ENCODE data around the gene SYAP1. TPM values are rescaled to one million over a fixed set of nuclear protein-coding genes. Genes with fewer than 3 reads are reported as not detected.

Gene SYAP1
- total and polyA plus RNA-seq, 2 of the 8 experiments (the other 6 are each of a cell fraction or from before 2014, with no cell fraction given), result 2.9 to 20.3 TPM

DNA sequence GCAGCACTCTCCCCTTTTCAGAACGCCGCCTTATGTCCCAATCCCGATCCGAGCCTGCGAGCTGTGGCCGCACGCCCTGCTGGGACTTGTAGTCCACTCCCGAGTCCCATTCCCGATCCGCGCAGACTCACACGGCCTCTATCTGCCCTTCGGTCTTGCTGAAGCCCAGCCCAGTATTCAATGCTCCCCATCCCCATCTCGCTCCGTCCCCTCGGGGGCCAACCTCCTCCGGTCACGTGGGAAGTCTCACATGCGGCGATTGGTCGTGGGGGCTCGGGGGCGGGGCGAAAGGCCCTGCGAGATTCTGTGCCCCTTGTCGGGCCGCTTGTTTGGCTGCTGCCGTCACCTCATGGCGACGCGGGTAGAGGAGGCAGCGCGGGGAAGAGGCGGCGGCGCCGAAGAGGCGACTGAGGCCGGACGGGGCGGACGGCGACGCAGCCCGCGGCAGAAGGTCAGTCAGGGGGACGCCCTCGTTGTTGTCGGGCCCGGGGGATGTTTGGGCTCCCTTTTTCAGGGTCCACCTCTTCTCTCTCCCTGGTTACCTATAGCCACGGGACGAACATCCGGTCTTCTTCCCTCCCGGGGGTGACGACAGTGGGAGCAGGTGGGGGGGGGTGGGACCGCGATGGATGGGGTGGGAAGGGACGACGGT, 66.9 kb downstream of the SYAP1 start, which contains the start of gene TXLNG (continued):
- TF ChIP-seq, protein P1, sequence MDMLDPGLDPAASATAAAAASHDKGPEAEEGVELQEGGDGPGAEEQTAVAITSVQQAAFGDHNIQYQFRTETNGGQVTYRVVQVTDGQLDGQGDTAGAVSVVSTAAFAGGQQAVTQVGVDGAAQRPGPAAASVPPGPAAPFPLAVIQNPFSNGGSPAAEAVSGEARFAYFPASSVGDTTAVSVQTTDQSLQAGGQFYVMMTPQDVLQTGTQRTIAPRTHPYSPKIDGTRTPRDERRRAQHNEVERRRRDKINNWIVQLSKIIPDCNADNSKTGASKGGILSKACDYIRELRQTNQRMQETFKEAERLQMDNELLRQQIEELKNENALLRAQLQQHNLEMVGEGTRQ (IDR thresholded peaks at IDR 0.05; ENCODE audit: low read length), result peak; percentile 85
- TF ChIP-seq NRF1 (IDR thresholded peaks at IDR 0.05; ENCODE audit: low read depth, low read length) (peak; percentile 4; the same call in 1 of the 2 replicates), KDM4A (IDR thresholded peaks at IDR 0.05; ENCODE audit: low read depth, low read length, severe bottlenecking) (peak; percentile 56), CEBPB (IDR thresholded peaks at IDR 0.05; ENCODE audit: low read depth, low read length) (peak; percentile 43), EP300 (IDR thresholded peaks at IDR 0.05; ENCODE audit: borderline replicate concordance in 1 of 2, low read depth in 2 of 2, low read length in 2 of 2) (no peak), JUND (IDR thresholded peaks at IDR 0.05; ENCODE audit: low read length) (no peak), CTBP2 (IDR thresholded peaks at IDR 0.05; ENCODE audit: borderline replicate concordance, insufficient read depth, insufficient read length, low read length) (no peak), POLR2A (IDR thresholded peaks at IDR 0.05; ENCODE audit: control extremely low read depth in 1 of 2, low read depth in 2 of 2, low read length in 2 of 2) (peak; percentile 47 to 79), EZH2 (IDR thresholded peaks at IDR 0.05; ENCODE audit: low read depth, low read length, severe bottlenecking) (no peak), RFX5 (IDR thresholded peaks at IDR 0.05; ENCODE audit: borderline replicate concordance, low read depth, low read length) (no peak), CHD2 (IDR thresholded peaks at IDR 0.05; ENCODE audit: low read length) (no peak), FOSL1 (IDR thresholded peaks at IDR 0.05; ENCODE audit: insufficient read depth, low read depth, low read length) (no peak), TBP (IDR thresholded peaks at IDR 0.05; ENCODE audit: low read depth, low read length) (peak; percentile 68; the same call in 1 of the 2 replicates), HDAC2 (IDR thresholded peaks at IDR 0.05; ENCODE audit: borderline replicate concordance in 1 of 2, low read depth in 2 of 2, low read length in 2 of 2) (no peak), CREB1 (IDR thresholded peaks at IDR 0.05) (peak; percentile 94), POU5F1 (IDR thresholded peaks at IDR 0.05; ENCODE audit: low read depth, low read length) (no peak), SIN3A (conservative IDR thresholded peaks at IDR 0.05 in 1 of 2, IDR thresholded peaks at IDR 0.05 in 1 of 2; ENCODE audit: low read depth in 1 of 2, low read length in 2 of 2) (0 out of 4 replicates have a peak, but pooled peaks of 1 of the 2 experiments have one; percentile 27), PHF8 (conservative IDR thresholded peaks at IDR 0.05; ENCODE audit: low read depth, low read length) (peak; percentile 59; the same call in 1 of the 2 replicates), SIX5 (IDR thresholded peaks at IDR 0.05; ENCODE audit: low read depth, low read length) (peak; percentile 51), TAF1 (IDR thresholded peaks at IDR 0.05; ENCODE audit: low read depth, low read length) (peak; percentile 78)
- TF ChIP-seq, protein P2, sequence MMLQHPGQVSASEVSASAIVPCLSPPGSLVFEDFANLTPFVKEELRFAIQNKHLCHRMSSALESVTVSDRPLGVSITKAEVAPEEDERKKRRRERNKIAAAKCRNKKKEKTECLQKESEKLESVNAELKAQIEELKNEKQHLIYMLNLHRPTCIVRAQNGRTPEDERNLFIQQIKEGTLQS (IDR thresholded peaks at IDR 0.05; ENCODE audit: insufficient read depth, low read depth, low read length), result 0 out of 2 replicates have a peak, but pooled peaks have one; percentile 42
- TF ChIP-seq, protein P3, sequence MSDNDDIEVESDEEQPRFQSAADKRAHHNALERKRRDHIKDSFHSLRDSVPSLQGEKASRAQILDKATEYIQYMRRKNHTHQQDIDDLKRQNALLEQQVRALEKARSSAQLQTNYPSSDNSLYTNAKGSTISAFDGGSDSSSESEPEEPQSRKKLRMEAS (IDR thresholded peaks at IDR 0.05), result no peak
